ENCODE data around the gene SUSD3. TPM values are rescaled to one million over a fixed set of nuclear protein-coding genes. Genes with fewer than 3 reads are reported as not detected.

The SUSD3 gene
- total RNA-seq, 6 experiments from 2014 or later = 6.5 to 51.5 (median 31.2) TPM

- TF ChIP-seq POLR2A (IDR thresholded peaks at IDR 0.05) = no peak
- TF ChIP-seq CTCF (IDR thresholded peaks at IDR 0.05) = no peak
- no peak for DNase-seq
- Histone ChIP-seq H3K9me3 (no peaks in the 10 kb centered on the region), H3K27ac (peak overlapping the region; percentile 44 to 98 (median 98)), H3K4me1 (peaks cover 0 to 59% (median 20%) of the 10 kb centered on the region in 4 donors), H3K27me3 (no peaks in the 10 kb centered on the region), H3K4me3 (peak overlapping the region; percentile 92 to 98 (median 96)), H3K36me3 (no peaks in the 10 kb centered on the region)
- 83% methylated on average over 4 of the region's 13 CpGs for WGBS (ENCODE audit: insufficient coverage, low coverage, low lambda C conversion rate, missing lambda C conversion rate)
- ATAC-seq = no peak
- intact Hi-C loops (cut with DNase I) = no loop called here
Observed at GRCh38 chr9:93131599-93132286, 73.2 kb downstream of the SUSD3 start.

- H3K4me3 ChIP-seq = peak overlapping the region; percentile 92 to 98 (median 96)
- 12% methylated on average over 6 of the region's 12 CpGs for WGBS (ENCODE audit: insufficient coverage, low coverage, low lambda C conversion rate, missing lambda C conversion rate)
- intact Hi-C loops (cut with DNase I) = no loop called here
Observed at GRCh38 chr9:93132287-93132927, 73.9 kb downstream of the SUSD3 start.

GRCh38 chr9:93132946-93133680 is 74.6 kb downstream of the SUSD3 start:
- DNase-seq (peak in 1 of 3 donors; percentile 55), ATAC-seq (peak; percentile 2 to 9 (median 6))
- H3K4me1 ChIP-seq = peaks cover 0 to 56% (median 20%) of the 10 kb centered on the region in 4 donors
- no peaks in the 10 kb centered on the region for H3K9me3 ChIP-seq
- intact Hi-C loops (cut with DNase I) = no loop called here
- H3K4me3 ChIP-seq = peak overlapping the region; percentile 92 to 98 (median 96)
- 10% methylated on average over 7 of the region's 21 CpGs for WGBS (ENCODE audit: insufficient coverage, low coverage, low lambda C conversion rate, missing lambda C conversion rate)
- H3K27me3 ChIP-seq = no peaks in the 10 kb centered on the region
- peak overlapping the region; percentile 92 to 98 (median 98) for H3K27ac ChIP-seq
- TF ChIP-seq CTCF (IDR thresholded peaks at IDR 0.05) (no peak), POLR2A (IDR thresholded peaks at IDR 0.05) (no peak)
- no peaks in the 10 kb centered on the region for H3K36me3 ChIP-seq

More at GRCh38 chr9:93132287-93132927, 73.9 kb downstream of the SUSD3 start:
- no peaks in the 10 kb centered on the region for H3K9me3 ChIP-seq
- peaks cover 0 to 56% (median 20%) of the 10 kb centered on the region in 4 donors for H3K4me1 ChIP-seq
- no peaks in the 10 kb centered on the region for H3K36me3 ChIP-seq
- no peaks in the 10 kb centered on the region for H3K27me3 ChIP-seq
- peak overlapping the region; percentile 92 to 98 (median 98) for H3K27ac ChIP-seq
- DNase-seq = peak; percentile 80 to 92 (median 87)
- ATAC-seq = peak; percentile 27 to 46 (median 38)
- TF ChIP-seq POLR2A (IDR thresholded peaks at IDR 0.05) = no peak
- no peak for TF ChIP-seq CTCF (IDR thresholded peaks at IDR 0.05)

GRCh38 chr9:93133681-93134014 is 75.1 kb downstream of the SUSD3 start:
- no peaks in the 10 kb centered on the region for H3K36me3 ChIP-seq
- peaks cover 0 to 56% (median 20%) of the 10 kb centered on the region in 4 donors for H3K4me1 ChIP-seq
- intact Hi-C loops (cut with DNase I) = no loop called here
- no peaks in the 10 kb centered on the region for H3K9me3 ChIP-seq
- peak overlapping the region; percentile 92 to 98 (median 96) for H3K4me3 ChIP-seq
- peak; percentile 65 to 75 (median 74) for ATAC-seq
- TF ChIP-seq POLR2A (IDR thresholded peaks at IDR 0.05) = peak; percentile 88
- TF ChIP-seq CTCF (IDR thresholded peaks at IDR 0.05) = no peak
- no peaks in the 10 kb centered on the region for H3K27me3 ChIP-seq
- peak; percentile 88 to 92 (median 91) for DNase-seq
- 0% methylated on average over 1 of the region's 34 CpGs for WGBS (ENCODE audit: insufficient coverage, low coverage, low lambda C conversion rate, missing lambda C conversion rate)
- peak overlapping the region; percentile 92 to 98 (median 98) for H3K27ac ChIP-seq
